Measurements from ENCODE around the gene CDKL5. TPM values are rescaled to one million over a fixed set of nuclear protein-coding genes. Genes with fewer than 3 reads are reported as not detected.

CDKL5 gene
- total and polyA plus RNA-seq, 2 donors from 2014 or later: 2.0 to 18.0 TPM

DNA sequence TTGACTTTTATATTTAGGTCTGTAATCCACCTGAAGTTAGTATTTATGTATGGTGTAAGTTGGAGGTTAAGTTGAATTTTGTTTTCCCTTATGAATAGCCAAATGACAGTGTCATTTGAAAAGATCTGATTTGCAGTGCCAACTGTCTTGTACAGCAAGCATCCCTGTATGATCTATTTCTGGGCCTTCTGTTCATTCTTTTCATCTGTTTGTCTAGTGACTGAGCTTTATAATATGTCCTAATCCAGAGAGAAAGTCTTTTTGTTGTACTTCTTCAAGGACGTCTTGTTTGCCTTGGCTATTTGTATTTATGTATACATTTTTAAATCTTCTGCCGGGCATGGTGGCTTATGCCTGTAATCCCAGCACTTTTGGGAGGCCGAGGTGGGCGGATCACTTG is 39.6 kb downstream of the CDKL5 start:
- no peak overlapping the region for H3K27ac ChIP-seq (ENCODE audit: low read depth in 2 of 2, low read length in 2 of 2)
- intact Hi-C loops (cut with DNase I): no loop called here
- no peak for FAIRE-seq

DNA sequence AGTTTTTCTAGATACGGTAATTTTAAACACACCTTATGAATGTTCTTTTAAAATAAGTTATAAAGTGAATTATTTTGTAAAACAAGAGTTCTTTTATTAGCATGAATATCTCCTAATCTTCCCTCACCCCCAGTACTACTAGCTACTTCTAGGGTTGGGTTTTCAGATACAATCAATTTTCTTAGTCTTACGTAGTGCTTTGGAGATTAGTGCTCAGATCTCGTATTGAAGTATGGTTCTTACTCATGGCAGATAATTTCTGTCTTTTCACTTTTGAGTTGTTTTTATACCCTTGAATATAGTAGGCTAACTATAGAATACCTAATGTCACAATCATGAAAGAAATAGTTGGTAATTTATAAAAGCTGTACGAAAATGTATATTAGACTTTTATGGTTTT is 43.2 kb downstream of the CDKL5 start:
- H3K4me3 ChIP-seq (ENCODE audit: low read length in 3 of 3): no peak overlapping the region
- FAIRE-seq: no peak
- intact Hi-C loops (cut with DNase I): no loop called here

More for the DNA sequence above, 39.6 kb downstream of the CDKL5 start:
- Histone ChIP-seq H3K27me3 (ENCODE audit: control insufficient read depth, insufficient read depth, low read length) (no peaks in the 10 kb centered on the region), H3K36me3 (ENCODE audit: control insufficient read depth in 2 of 3, insufficient read depth in 3 of 3, low read length in 3 of 3) (no peaks in the 10 kb centered on the region), H3K4me1 (ENCODE audit: control insufficient read depth in 2 of 3, insufficient read depth in 2 of 3, low read depth in 1 of 3, low read length in 3 of 3) (no peaks in the 10 kb centered on the region), H3K9ac (ENCODE audit: low read length in 3 of 3) (no peak overlapping the region), H3K4me3 (ENCODE audit: low read length in 3 of 3) (no peak overlapping the region), H3K9me3 (ENCODE audit: control insufficient read depth in 2 of 3, insufficient read depth in 1 of 3, low read length in 3 of 3) (no peaks in the 10 kb centered on the region)
- no peak for DNase-seq
- TF ChIP-seq, protein P1, sequence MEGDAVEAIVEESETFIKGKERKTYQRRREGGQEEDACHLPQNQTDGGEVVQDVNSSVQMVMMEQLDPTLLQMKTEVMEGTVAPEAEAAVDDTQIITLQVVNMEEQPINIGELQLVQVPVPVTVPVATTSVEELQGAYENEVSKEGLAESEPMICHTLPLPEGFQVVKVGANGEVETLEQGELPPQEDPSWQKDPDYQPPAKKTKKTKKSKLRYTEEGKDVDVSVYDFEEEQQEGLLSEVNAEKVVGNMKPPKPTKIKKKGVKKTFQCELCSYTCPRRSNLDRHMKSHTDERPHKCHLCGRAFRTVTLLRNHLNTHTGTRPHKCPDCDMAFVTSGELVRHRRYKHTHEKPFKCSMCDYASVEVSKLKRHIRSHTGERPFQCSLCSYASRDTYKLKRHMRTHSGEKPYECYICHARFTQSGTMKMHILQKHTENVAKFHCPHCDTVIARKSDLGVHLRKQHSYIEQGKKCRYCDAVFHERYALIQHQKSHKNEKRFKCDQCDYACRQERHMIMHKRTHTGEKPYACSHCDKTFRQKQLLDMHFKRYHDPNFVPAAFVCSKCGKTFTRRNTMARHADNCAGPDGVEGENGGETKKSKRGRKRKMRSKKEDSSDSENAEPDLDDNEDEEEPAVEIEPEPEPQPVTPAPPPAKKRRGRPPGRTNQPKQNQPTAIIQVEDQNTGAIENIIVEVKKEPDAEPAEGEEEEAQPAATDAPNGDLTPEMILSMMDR (IDR thresholded peaks at IDR 0.05; ENCODE audit: borderline replicate concordance, extremely low read depth, insufficient read depth): no peak

DNA sequence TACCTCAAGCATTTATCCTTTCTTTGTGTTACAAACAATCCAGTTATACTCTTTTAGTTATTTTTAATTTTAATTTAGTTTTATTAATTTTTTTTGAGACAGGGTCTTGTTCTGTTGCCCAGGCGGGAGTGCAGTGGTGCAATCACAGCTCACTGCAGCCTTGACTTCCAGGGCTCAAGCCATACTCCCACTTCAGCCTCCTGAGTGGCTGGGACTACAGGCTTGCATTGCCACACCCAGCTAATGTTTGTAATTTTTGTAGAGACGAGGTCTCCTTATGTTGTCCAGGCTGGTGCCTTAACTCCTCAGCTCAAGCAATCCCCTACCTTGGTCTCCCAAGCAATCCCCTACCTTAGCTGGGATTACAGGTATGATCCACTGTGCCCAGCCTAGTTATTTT is 45.9 kb downstream of the CDKL5 start:
- intact Hi-C loops (cut with DNase I): no loop called here
- Histone ChIP-seq H3K4me1 (ENCODE audit: control insufficient read depth in 2 of 3, insufficient read depth in 2 of 3, low read depth in 1 of 3, low read length in 3 of 3) (no peaks in the 10 kb centered on the region), H3K9me3 (ENCODE audit: control insufficient read depth in 2 of 3, insufficient read depth in 1 of 3, low read length in 3 of 3) (no peaks in the 10 kb centered on the region), H3K36me3 (ENCODE audit: control insufficient read depth in 2 of 3, insufficient read depth in 3 of 3, low read length in 3 of 3) (no peaks in the 10 kb centered on the region), H3K27ac (ENCODE audit: low read depth in 2 of 2, low read length in 2 of 2) (no peak overlapping the region), H3K27me3 (ENCODE audit: control insufficient read depth, insufficient read depth, low read length) (no peaks in the 10 kb centered on the region), H3K9ac (ENCODE audit: low read length in 3 of 3) (no peak overlapping the region), H3K4me3 (ENCODE audit: low read length in 3 of 3) (no peak overlapping the region)
- DNase-seq (no peak), FAIRE-seq (no peak)
- TF ChIP-seq, protein P1 (IDR thresholded peaks at IDR 0.05; ENCODE audit: borderline replicate concordance, extremely low read depth, insufficient read depth): no peak

More for the DNA sequence above, 43.2 kb downstream of the CDKL5 start:
- H3K36me3 ChIP-seq (ENCODE audit: control insufficient read depth in 2 of 3, insufficient read depth in 3 of 3, low read length in 3 of 3): no peaks in the 10 kb centered on the region
- TF ChIP-seq, protein P1 (IDR thresholded peaks at IDR 0.05; ENCODE audit: borderline replicate concordance, extremely low read depth, insufficient read depth): no peak
- no peak overlapping the region for H3K9ac ChIP-seq (ENCODE audit: low read length in 3 of 3)
- no peaks in the 10 kb centered on the region for H3K9me3 ChIP-seq (ENCODE audit: control insufficient read depth in 2 of 3, insufficient read depth in 1 of 3, low read length in 3 of 3)
- no peak overlapping the region for H3K27ac ChIP-seq (ENCODE audit: low read depth in 2 of 2, low read length in 2 of 2)
- no peaks in the 10 kb centered on the region for H3K27me3 ChIP-seq (ENCODE audit: control insufficient read depth, insufficient read depth, low read length)
- DNase-seq: no peak
- H3K4me1 ChIP-seq (ENCODE audit: control insufficient read depth in 2 of 3, insufficient read depth in 2 of 3, low read depth in 1 of 3, low read length in 3 of 3): no peaks in the 10 kb centered on the region

Data from kidney (tissue), 14 donors.